ENCODE data around the gene MARCHF9. TPM values are rescaled to one million over a fixed set of nuclear protein-coding genes. Genes with fewer than 3 reads are reported as not detected.

MARCHF9 gene
- total RNA-seq, 1 experiment from 2014 or later, result 19.8 TPM

GRCh38 chr12:57722716-57723629 is 31.9 kb upstream of the MARCHF9 start:
- no peaks in the 10 kb centered on the region for H3K27me3 ChIP-seq (replicated peaks; ENCODE audit: insufficient read depth, low read depth, low read length, poor library complexity)

GRCh38 chr12:57723630-57723962 is 31.3 kb upstream of the MARCHF9 start:
- intact Hi-C loops (cut with micrococcal nuclease; ENCODE audit: unreplicated experiment), result no loop called here
- ChIA-PET CTCF (no interaction called here), POLR2A (ENCODE audit: low non-redundant PET) (no interaction called here)
- H3K36me3 ChIP-seq (ENCODE audit: insufficient read depth, low read length, poor library complexity, severe bottlenecking), result peaks cover 10% of the 10 kb centered on the region
- H3K4me1 ChIP-seq (ENCODE audit: insufficient read depth, low read length, poor library complexity, severe bottlenecking), result peaks cover 7% of the 10 kb centered on the region
- no peak for TF ChIP-seq EZH2 (IDR thresholded peaks at IDR 0.05; ENCODE audit: borderline replicate concordance, low read depth, low read length, poor library complexity, severe bottlenecking)
- no peak for TF ChIP-seq CTCF (conservative IDR thresholded peaks at IDR 0.05; ENCODE audit: low read depth, low read length)
- no peak overlapping the region for H3K27ac ChIP-seq (ENCODE audit: low read depth, low read length, poor library complexity, severe bottlenecking)
- H3K9me3 ChIP-seq (ENCODE audit: low read depth, low read length, poor library complexity, severe bottlenecking), result no peaks in the 10 kb centered on the region
- DNase-seq (ENCODE audit: low spot score), result no peak
- BruUV-seq (replicated peaks), result no TSS peak
- no peaks in the 10 kb centered on the region for H3K27me3 ChIP-seq (replicated peaks; ENCODE audit: insufficient read depth, low read depth, low read length, poor library complexity)
- no peak overlapping the region for H3K4me3 ChIP-seq (ENCODE audit: low read depth, low read length, poor library complexity, severe bottlenecking)

More at GRCh38 chr12:57722716-57723629, 31.9 kb upstream of the MARCHF9 start:
- H3K27ac ChIP-seq (ENCODE audit: low read depth, low read length, poor library complexity, severe bottlenecking), result no peak overlapping the region
- peaks cover 14% of the 10 kb centered on the region for H3K36me3 ChIP-seq (ENCODE audit: insufficient read depth, low read length, poor library complexity, severe bottlenecking)
- DNase-seq (ENCODE audit: low spot score), result no peak
- BruUV-seq (replicated peaks), result no TSS peak
- ChIA-PET POLR2A (ENCODE audit: low non-redundant PET) (no interaction called here), CTCF (no interaction called here)
- TF ChIP-seq CTCF (conservative IDR thresholded peaks at IDR 0.05; ENCODE audit: low read depth, low read length) (no peak), EZH2 (IDR thresholded peaks at IDR 0.05; ENCODE audit: borderline replicate concordance, low read depth, low read length, poor library complexity, severe bottlenecking) (no peak)
- no peak overlapping the region for H3K4me3 ChIP-seq (ENCODE audit: low read depth, low read length, poor library complexity, severe bottlenecking)
- H3K9me3 ChIP-seq (ENCODE audit: low read depth, low read length, poor library complexity, severe bottlenecking), result no peaks in the 10 kb centered on the region
- peaks cover 7% of the 10 kb centered on the region for H3K4me1 ChIP-seq (ENCODE audit: insufficient read depth, low read length, poor library complexity, severe bottlenecking)
- intact Hi-C loops (cut with micrococcal nuclease; ENCODE audit: unreplicated experiment), result no loop called here

- POLR2A ChIA-PET (ENCODE audit: low non-redundant PET), result no interaction called here
- no TSS peak for BruUV-seq (replicated peaks)
- intact Hi-C loops (cut with micrococcal nuclease; ENCODE audit: unreplicated experiment), result no loop called here
- Histone ChIP-seq H3K9me3 (ENCODE audit: low read depth, low read length, poor library complexity, severe bottlenecking) (no peaks in the 10 kb centered on the region), H3K36me3 (ENCODE audit: insufficient read depth, low read length, poor library complexity, severe bottlenecking) (peaks cover 4% of the 10 kb centered on the region), H3K27me3 (replicated peaks; ENCODE audit: insufficient read depth, low read depth, low read length, poor library complexity) (no peaks in the 10 kb centered on the region), H3K4me1 (ENCODE audit: insufficient read depth, low read length, poor library complexity, severe bottlenecking) (peaks cover 7% of the 10 kb centered on the region), H3K4me3 (ENCODE audit: low read depth, low read length, poor library complexity, severe bottlenecking) (no peak overlapping the region), H3K27ac (ENCODE audit: low read depth, low read length, poor library complexity, severe bottlenecking) (no peak overlapping the region)
- DNase-seq (ENCODE audit: low spot score), result no peak
- no peak for TF ChIP-seq EZH2 (IDR thresholded peaks at IDR 0.05; ENCODE audit: borderline replicate concordance, low read depth, low read length, poor library complexity, severe bottlenecking)
- no peak for TF ChIP-seq CTCF (conservative IDR thresholded peaks at IDR 0.05; ENCODE audit: low read depth, low read length)
- CTCF ChIA-PET, result no interaction called here
These were observed 30.6 kb upstream of the MARCHF9 start for GRCh38 chr12:57724003-57724935.

Data from A673 (cell line).